Stimulated activated CD4-positive, alpha-beta T cell treated with anti-CD3 and anti-CD28 coated beads, TNF-alpha, amount 100 ng/mL, for 4 hours (primary cell): ENCODE measurements around the gene SLC17A2.

Experiments
- DNase-seq, 3 experiments: peaks; one replicate each; pipeline ENCODE4 v3.0.0-alpha.2; 2020; ENCODE audit warnings: low read depth in 3 of 3

Gene SLC17A2

GRCh38 chr6:25886066-25886465, 44.4 kb downstream of the SLC17A2 start:
- no peak for DNase-seq

DNA sequence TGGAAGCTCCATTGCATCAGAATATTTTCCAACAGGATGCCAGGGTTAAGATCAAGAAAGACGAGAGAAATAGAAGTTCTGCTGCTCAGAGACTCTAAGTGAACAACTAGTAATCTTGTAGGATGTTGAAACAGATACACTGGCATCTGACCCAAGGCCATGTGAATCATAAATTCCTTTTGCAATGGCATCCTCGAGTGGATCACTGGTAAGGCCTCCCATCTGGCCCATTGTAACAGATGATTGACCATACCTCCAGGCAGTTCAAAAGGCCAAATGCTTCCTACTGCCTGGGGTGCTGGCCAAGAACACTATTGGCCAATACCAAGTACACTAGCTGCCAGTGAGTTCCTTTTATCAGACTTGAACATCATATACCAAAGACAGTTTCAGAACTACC, 46.5 kb downstream of the SLC17A2 start:
- DNase-seq: no peak

- no peak for DNase-seq
Measured at GRCh38 chr6:25883536-25883935, 47.0 kb downstream of the SLC17A2 start.

DNA sequence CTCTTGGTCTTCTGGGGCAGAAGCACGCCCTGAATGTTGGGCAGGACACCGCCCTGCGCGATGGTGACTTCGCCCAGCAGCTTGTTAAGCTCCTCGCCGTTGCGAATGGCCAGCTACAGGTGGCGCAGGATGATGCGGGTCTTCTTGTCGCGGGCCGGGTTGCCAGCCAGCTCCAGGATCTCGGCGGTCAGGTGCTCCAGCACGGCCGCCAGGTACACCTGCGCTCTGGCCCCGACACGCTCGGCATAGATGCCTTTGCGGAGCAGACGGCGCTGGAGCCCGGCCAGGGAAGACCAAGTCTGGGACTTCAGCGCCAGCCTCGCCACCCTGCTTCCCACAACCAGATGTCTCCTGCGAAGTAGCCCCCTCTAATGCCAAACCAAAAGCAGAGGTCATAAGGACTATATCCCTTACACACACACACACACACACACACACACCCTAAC, 48.4 kb downstream of the SLC17A2 start:
- DNase-seq: peak in 1 of 3 experiments; percentile 8

- no peak for DNase-seq
Measured at GRCh38 chr6:25880601-25881000, 49.9 kb downstream of the SLC17A2 start.

GRCh38 chr6:25878721-25879322, 51.7 kb downstream of the SLC17A2 start:
- no peak for DNase-seq

DNA sequence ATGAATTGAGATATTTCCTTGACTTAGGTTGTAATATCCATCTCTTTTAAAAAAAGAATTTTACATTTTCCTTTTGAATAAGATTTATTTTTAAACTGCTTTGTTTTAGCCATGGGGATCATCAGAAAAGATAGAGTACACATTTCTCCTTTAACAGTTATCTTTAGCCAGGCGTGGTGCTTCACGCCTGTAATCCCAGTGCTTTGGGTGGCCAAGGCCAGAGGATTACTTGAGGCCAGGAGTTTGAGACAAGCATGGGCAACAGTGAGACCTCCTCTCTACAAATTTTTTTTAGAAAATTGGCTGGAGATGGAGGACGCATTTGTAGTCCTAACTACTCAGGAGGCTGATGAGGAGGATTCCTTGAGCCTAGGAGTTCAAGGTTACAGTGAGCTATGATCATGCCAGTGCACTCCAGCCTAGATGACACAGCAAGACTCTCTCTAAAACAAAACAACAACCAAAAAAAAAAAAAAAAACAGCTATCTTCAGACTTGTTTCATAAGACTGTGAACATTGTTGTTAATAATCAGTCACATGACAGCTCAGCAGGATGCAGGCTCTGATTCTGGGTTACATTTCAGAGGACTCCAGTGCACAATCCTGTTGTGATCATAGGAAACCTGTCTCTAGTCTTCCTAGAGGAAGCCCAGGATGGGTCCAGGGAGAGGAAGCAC, 54.4 kb downstream of the SLC17A2 start:
- DNase-seq: no peak

GRCh38 chr6:25875563-25875905, 55.0 kb downstream of the SLC17A2 start:
- no peak for DNase-seq

- DNase-seq: no peak
Measured at GRCh38 chr6:25874822-25875562, 55.5 kb downstream of the SLC17A2 start.

DNA sequence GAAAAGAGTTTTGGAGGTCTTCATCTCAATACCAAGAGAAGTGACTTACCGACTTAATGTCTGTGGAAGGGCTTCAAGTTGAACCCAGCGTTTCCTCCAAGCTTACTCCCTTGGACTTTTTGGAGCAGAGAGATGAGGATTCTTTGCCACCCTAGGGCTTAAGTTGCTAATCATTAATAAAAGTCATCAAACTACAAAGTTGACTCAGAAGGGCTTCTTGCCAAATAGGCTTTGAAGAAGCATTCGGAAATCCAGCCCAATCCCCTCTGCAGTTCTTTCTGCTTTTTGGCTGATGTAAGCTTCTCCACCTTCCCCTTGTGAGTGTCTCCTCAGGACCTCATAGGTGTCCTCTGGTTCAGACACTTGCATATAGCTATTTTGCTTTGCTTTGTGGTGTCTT, 56.4 kb downstream of the SLC17A2 start, which contains the start of gene SLC17A3:
SLC17A3 (minus strand) TSS at position 126 of the 400 bp plus-strand sequence. CDS start 5,856 bp downstream, outside the sequence.
- no peak for DNase-seq

DNA sequence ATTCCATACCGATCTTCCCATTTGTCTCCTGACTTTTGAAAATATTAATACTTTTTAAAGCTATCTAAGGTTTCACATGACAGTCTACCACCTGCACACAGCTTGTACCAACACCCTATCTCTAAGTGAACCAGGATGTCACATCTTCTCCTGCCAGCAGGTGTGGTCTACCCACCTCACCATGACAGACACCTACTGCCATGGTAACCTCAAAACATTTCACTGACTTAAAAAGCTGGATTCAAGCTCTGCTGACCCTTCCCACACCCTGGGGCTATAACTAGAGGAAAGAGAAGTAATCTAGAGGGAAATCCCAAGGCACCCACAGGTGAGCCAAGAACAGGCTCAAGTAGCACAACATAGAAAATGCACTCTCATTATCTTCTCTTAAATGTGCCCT, 57.7 kb downstream of the SLC17A2 start:
- no peak for DNase-seq

DNA sequence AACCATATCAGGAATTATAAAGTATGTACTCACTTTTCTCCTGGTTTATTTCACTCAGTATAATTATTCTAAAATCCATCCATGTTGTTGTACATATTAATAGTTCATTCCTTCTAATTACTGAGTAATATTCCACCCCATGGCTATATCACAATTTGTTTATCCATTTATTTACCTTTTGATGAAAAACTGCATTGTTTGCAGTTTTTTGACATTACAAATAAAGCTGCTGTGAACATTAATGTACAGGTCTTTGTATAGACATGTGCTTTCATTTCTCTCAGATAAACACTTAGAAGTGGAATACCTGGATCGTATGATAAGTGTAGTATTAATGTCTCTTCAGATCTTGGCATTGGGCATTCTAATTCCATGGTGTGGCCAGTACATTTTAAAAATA, 60.7 kb downstream of the SLC17A2 start:
- DNase-seq: no peak

GRCh38 chr6:25868436-25869183, 61.9 kb downstream of the SLC17A2 start:
- DNase-seq: no peak

- no peak for DNase-seq
Measured at GRCh38 chr6:25866011-25866410, 64.5 kb downstream of the SLC17A2 start.

- DNase-seq: no peak
Measured at GRCh38 chr6:25863360-25863759, 67.1 kb downstream of the SLC17A2 start.
